ENCODE results near the gene DYSF.

GRCh38 chr2:71669058-71669456 is 215.7 kb downstream of the DYSF start:
- TF ChIP-seq CTCF (IDR thresholded peaks at IDR 0.05): no peak
- no peak for TF ChIP-seq POLR2A (IDR thresholded peaks at IDR 0.05)
